ENCODE results near the gene SEC14L6. TPM values are rescaled to one million over a fixed set of nuclear protein-coding genes. Genes with fewer than 3 reads are reported as not detected.

The SEC14L6 gene
- total and polyA plus RNA-seq, 4 experiments from 2014 or later: not detected

DNA sequence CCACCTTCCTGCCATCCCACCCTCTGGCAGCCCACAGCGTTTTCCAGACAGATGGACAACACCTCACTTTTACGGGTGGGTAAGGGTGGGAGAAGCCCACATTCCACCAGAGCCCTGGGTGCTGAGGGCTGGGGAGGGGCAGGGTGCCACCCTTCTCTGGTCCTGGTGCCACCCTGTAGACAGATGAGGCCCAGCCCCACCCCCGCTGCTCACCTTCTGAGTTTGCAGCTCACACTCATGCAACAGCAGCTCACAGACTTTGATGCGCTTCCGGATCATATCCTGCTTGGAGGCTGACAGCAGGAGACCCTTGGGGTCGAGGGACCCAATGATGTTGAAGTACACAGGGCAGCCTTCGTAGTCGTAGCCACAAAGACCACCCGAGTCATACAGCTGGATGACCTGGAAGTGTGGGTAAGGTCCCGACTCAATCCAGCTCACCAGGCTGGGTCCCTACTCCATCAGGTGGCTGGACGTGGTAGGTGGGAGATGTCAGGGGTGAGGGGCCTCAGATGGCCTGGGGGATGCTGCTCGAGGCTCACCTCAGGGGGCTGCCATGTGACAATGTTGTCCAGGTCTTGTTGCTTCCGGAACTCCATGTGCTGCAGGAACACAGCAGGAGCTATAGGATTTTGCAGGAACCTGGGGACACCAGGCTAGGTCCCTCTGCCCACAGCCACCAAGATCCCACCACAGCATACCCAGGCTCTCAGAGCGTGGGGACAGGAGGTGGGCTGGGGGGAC, 51.3 kb downstream of the SEC14L6 start:
- Mint-ChIP-seq H3K4me3 (no peak overlapping the region), H3K27ac (no peak overlapping the region), H3K27me3 (peaks cover 2 to 9% of the 10 kb centered on the region in 2 donors), H3K36me3 (no peaks in the 10 kb centered on the region), H3K9me3 (no peaks in the 10 kb centered on the region), H3K4me1 (no peaks in the 10 kb centered on the region)
- Histone ChIP-seq H3K27me3 (ENCODE audit: insufficient read depth, low read length) (no peaks in the 10 kb centered on the region), H3K27ac (ENCODE audit: low read depth, low read length) (no peak overlapping the region), H3K4me3 (ENCODE audit: low read length in 2 of 2) (no peak overlapping the region), H3K36me3 (ENCODE audit: insufficient read depth, low read length) (no peaks in the 10 kb centered on the region), H3K4me1 (ENCODE audit: insufficient read depth, low read length) (no peaks in the 10 kb centered on the region), H3K9me3 (ENCODE audit: control insufficient read depth in 1 of 2, low read length in 2 of 2) (no peaks in the 10 kb centered on the region)
- intact Hi-C loops (cut with micrococcal nuclease): no loop called here
- POLR2A ChIA-PET (ENCODE audit: partially characterized antibody): no interaction called here
- CTCF ChIA-PET (ENCODE audit: partially characterized antibody): no interaction called here
- no peak for DNase-seq

GRCh38 chr22:30492144-30492543, 54.4 kb downstream of the SEC14L6 start:
- no peak overlapping the region for H3K4me3 ChIP-seq (ENCODE audit: low read length in 2 of 2)
- POLR2A ChIA-PET (ENCODE audit: partially characterized antibody): no interaction called here

DNA sequence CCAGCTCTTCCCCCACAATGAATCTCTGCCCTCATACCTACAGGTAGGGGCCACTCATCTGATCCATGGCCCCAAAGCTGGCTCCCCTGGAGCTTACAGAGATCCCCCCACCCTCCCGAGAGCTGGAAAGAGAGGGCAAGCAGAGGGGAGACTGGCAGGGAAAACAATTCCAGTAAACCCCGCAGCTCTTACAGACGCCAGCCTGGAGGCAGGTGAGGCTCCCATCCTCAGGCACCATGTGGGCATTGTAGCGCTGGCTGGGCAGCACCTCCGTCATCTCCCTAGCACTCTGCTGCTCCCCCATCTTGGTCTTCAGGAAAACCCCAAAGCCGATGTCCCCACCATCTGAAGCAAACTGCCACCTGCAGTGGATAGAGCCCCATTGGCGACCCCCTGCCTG, 55.2 kb downstream of the SEC14L6 start:
- H3K27ac Mint-ChIP-seq: no peak overlapping the region
- Histone ChIP-seq H3K27ac (ENCODE audit: low read depth, low read length) (no peak overlapping the region), H3K4me1 (ENCODE audit: insufficient read depth, low read length) (no peaks in the 10 kb centered on the region), H3K36me3 (ENCODE audit: insufficient read depth, low read length) (no peaks in the 10 kb centered on the region), H3K9me3 (ENCODE audit: control insufficient read depth in 1 of 2, low read length in 2 of 2) (no peaks in the 10 kb centered on the region), H3K27me3 (ENCODE audit: insufficient read depth, low read length) (no peaks in the 10 kb centered on the region), H3K4me3 (ENCODE audit: low read length in 2 of 2) (no peak overlapping the region)
- no peaks in the 10 kb centered on the region for H3K4me1 Mint-ChIP-seq
- intact Hi-C loops (cut with micrococcal nuclease): no loop called here
- no peak for DNase-seq
- POLR2A ChIA-PET (ENCODE audit: partially characterized antibody): no interaction called here
- no peaks in the 10 kb centered on the region for H3K36me3 Mint-ChIP-seq
- no peaks in the 10 kb centered on the region for H3K9me3 Mint-ChIP-seq
- H3K27me3 Mint-ChIP-seq: peaks cover 2 to 6% of the 10 kb centered on the region in 2 donors
- no peak overlapping the region for H3K4me3 Mint-ChIP-seq
- CTCF ChIA-PET (ENCODE audit: partially characterized antibody): interaction anchor here (1.4 kb wide), 1 partner anchor 11 kb away, joined by 6 read pairs; no protein-coding TSS in a partner anchor

More at GRCh38 chr22:30492144-30492543, 54.4 kb downstream of the SEC14L6 start:
- Histone ChIP-seq H3K9me3 (ENCODE audit: control insufficient read depth in 1 of 2, low read length in 2 of 2) (no peaks in the 10 kb centered on the region), H3K27me3 (ENCODE audit: insufficient read depth, low read length) (no peaks in the 10 kb centered on the region), H3K36me3 (ENCODE audit: insufficient read depth, low read length) (no peaks in the 10 kb centered on the region), H3K4me1 (ENCODE audit: insufficient read depth, low read length) (no peaks in the 10 kb centered on the region), H3K27ac (ENCODE audit: low read depth, low read length) (no peak overlapping the region)
- no peak overlapping the region for H3K27ac Mint-ChIP-seq
- H3K4me3 Mint-ChIP-seq: no peak overlapping the region
- no peaks in the 10 kb centered on the region for H3K36me3 Mint-ChIP-seq
- H3K27me3 Mint-ChIP-seq: peaks cover 2 to 6% of the 10 kb centered on the region in 2 donors
- H3K4me1 Mint-ChIP-seq: no peaks in the 10 kb centered on the region
- no peaks in the 10 kb centered on the region for H3K9me3 Mint-ChIP-seq
- CTCF ChIA-PET (ENCODE audit: partially characterized antibody): no interaction called here
- DNase-seq: no peak
- intact Hi-C loops (cut with micrococcal nuclease): no loop called here

GRCh38 chr22:30490399-30490798, 56.1 kb downstream of the SEC14L6 start:
- peaks cover 2 to 5% of the 10 kb centered on the region in 2 donors for H3K27me3 Mint-ChIP-seq
- no peak overlapping the region for H3K27ac Mint-ChIP-seq
- peaks cover 0 to 3% (median 0%) of the 10 kb centered on the region in 4 donors for H3K4me1 Mint-ChIP-seq
- H3K27ac ChIP-seq (ENCODE audit: low read depth, low read length): no peak overlapping the region
- no peak for DNase-seq
- ChIA-PET CTCF (ENCODE audit: partially characterized antibody) (interaction anchor here (1.2 to 1.4 kb wide), 2 partner anchors 10 to 45 kb away, joined by 3 to 6 read pairs; no protein-coding TSS in a partner anchor), POLR2A (ENCODE audit: partially characterized antibody) (no interaction called here)
- H3K36me3 ChIP-seq (ENCODE audit: insufficient read depth, low read length): no peaks in the 10 kb centered on the region
- no peak overlapping the region for H3K4me3 Mint-ChIP-seq
- intact Hi-C loops (cut with micrococcal nuclease): no loop called here
- no peaks in the 10 kb centered on the region for H3K9me3 Mint-ChIP-seq
- H3K36me3 Mint-ChIP-seq: no peaks in the 10 kb centered on the region
- H3K4me3 ChIP-seq (ENCODE audit: low read length in 2 of 2): no peak overlapping the region
- H3K4me1 ChIP-seq (ENCODE audit: insufficient read depth, low read length): no peaks in the 10 kb centered on the region
- H3K9me3 ChIP-seq (ENCODE audit: control insufficient read depth in 1 of 2, low read length in 2 of 2): no peaks in the 10 kb centered on the region
- no peaks in the 10 kb centered on the region for H3K27me3 ChIP-seq (ENCODE audit: insufficient read depth, low read length)

DNA sequence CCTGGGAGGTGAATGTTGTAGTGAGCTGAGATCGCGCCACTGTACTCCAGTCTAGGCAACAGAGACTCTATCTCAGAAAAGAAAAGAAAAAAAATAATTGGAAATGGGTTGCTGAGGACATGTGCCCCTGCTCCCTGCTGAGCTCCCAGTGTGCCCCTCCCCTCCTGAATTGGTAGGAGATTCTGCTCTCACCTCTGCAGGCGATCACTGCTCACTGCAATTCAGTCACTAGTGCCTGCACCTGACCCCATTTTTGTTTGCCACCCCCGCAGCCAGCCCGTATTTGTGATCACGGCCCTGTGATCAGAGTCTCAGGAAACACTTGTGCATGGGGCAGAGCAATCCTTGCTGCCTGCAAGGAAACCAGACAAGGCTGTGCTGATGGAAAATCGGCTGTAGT, 58.4 kb downstream of the SEC14L6 start:
- intact Hi-C loops (cut with micrococcal nuclease): no loop called here
- CTCF ChIA-PET (ENCODE audit: partially characterized antibody): interaction anchor here (1.3 to 4.9 kb wide), 5 partner anchors 10 to 201 kb away, joined by 3 to 24 read pairs (median 4); no protein-coding TSS in a partner anchor

GRCh38 chr22:30486661-30487115, 59.9 kb downstream of the SEC14L6 start:
- Histone ChIP-seq H3K36me3 (ENCODE audit: insufficient read depth, low read length) (no peaks in the 10 kb centered on the region), H3K9me3 (ENCODE audit: control insufficient read depth in 1 of 2, low read length in 2 of 2) (no peaks in the 10 kb centered on the region), H3K27me3 (ENCODE audit: insufficient read depth, low read length) (no peaks in the 10 kb centered on the region), H3K4me3 (ENCODE audit: low read length in 2 of 2) (no peak overlapping the region), H3K4me1 (ENCODE audit: insufficient read depth, low read length) (no peaks in the 10 kb centered on the region), H3K27ac (ENCODE audit: low read depth, low read length) (no peak overlapping the region)
- Mint-ChIP-seq H3K9me3 (no peaks in the 10 kb centered on the region), H3K36me3 (no peaks in the 10 kb centered on the region), H3K27ac (peak overlapping the region in 1 of 7 donors; percentile 59), H3K4me3 (no peak overlapping the region), H3K27me3 (peaks cover 0 to 1% of the 10 kb centered on the region in 2 donors), H3K4me1 (peaks cover 0 to 3% (median 0%) of the 10 kb centered on the region in 4 donors)
- no peak for DNase-seq
- intact Hi-C loops (cut with micrococcal nuclease): no loop called here
- CTCF ChIA-PET (ENCODE audit: partially characterized antibody): interaction anchor here (1.1 to 5.5 kb wide), 10 partner anchors 9 to 649 kb away, joined by 3 to 86 read pairs (median 5); partner anchors contain the start of genes ASCC2, RNF215 and SEC14L2
- POLR2A ChIA-PET (ENCODE audit: partially characterized antibody): interaction anchor here (0.8 to 1.0 kb wide), 2 partner anchors 95 to 198 kb away, joined by 3 to 4 read pairs; no protein-coding TSS in a partner anchor

More for the DNA sequence above, 58.4 kb downstream of the SEC14L6 start:
- Mint-ChIP-seq H3K27ac (peak overlapping the region in 2 of 7 donors; percentile 18 to 24), H3K4me3 (no peak overlapping the region), H3K36me3 (no peaks in the 10 kb centered on the region), H3K9me3 (no peaks in the 10 kb centered on the region), H3K4me1 (peaks cover 0 to 3% (median 0%) of the 10 kb centered on the region in 4 donors), H3K27me3 (peaks cover under 1% of the 10 kb centered on the region in 2 donors)
- Histone ChIP-seq H3K4me3 (ENCODE audit: low read length in 2 of 2) (no peak overlapping the region), H3K36me3 (ENCODE audit: insufficient read depth, low read length) (no peaks in the 10 kb centered on the region), H3K27ac (ENCODE audit: low read depth, low read length) (no peak overlapping the region), H3K9me3 (ENCODE audit: control insufficient read depth in 1 of 2, low read length in 2 of 2) (no peaks in the 10 kb centered on the region), H3K4me1 (ENCODE audit: insufficient read depth, low read length) (no peaks in the 10 kb centered on the region), H3K27me3 (ENCODE audit: insufficient read depth, low read length) (no peaks in the 10 kb centered on the region)
- DNase-seq: no peak
- POLR2A ChIA-PET (ENCODE audit: partially characterized antibody): no interaction called here

DNA sequence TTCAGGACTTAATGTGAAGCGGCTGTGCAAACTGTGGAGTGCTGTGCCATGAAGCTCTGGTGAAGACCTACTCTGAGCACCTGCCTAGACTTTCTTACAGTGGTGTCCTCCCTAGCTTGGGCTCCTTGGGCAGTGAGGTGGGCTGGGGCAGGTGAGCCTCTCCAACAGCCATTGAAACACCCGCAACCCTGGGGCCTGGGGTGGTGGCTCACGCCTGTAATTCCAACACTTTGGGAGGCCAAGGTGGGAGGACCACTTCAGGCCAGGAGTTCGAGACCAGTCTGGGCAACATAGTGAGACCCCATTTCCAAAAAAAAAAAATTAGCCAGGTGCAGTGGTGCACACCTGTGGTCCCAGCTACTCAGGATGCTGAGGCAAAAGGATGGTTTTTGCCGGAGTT, 60.4 kb downstream of the SEC14L6 start:
- ChIA-PET POLR2A (ENCODE audit: partially characterized antibody) (interaction anchor here (0.8 to 1.0 kb wide), 3 partner anchors 62 to 198 kb away, joined by 3 to 4 read pairs (median 3); no protein-coding TSS in a partner anchor), CTCF (ENCODE audit: partially characterized antibody) (interaction anchor here (0.7 to 5.5 kb wide), 16 partner anchors 11 to 649 kb away, joined by 3 to 86 read pairs (median 4); partner anchors contain the start of genes ASCC2, PES1, RNF215 and SEC14L2)
- Histone ChIP-seq H3K4me3 (ENCODE audit: low read length in 2 of 2) (no peak overlapping the region), H3K27ac (ENCODE audit: low read depth, low read length) (no peak overlapping the region), H3K4me1 (ENCODE audit: insufficient read depth, low read length) (no peaks in the 10 kb centered on the region), H3K36me3 (ENCODE audit: insufficient read depth, low read length) (no peaks in the 10 kb centered on the region), H3K9me3 (ENCODE audit: control insufficient read depth in 1 of 2, low read length in 2 of 2) (no peaks in the 10 kb centered on the region), H3K27me3 (ENCODE audit: insufficient read depth, low read length) (no peaks in the 10 kb centered on the region)
- DNase-seq: no peak
- H3K27ac Mint-ChIP-seq: no peak overlapping the region
- H3K36me3 Mint-ChIP-seq: no peaks in the 10 kb centered on the region
- H3K4me3 Mint-ChIP-seq: no peak overlapping the region
- H3K4me1 Mint-ChIP-seq: peaks cover 0 to 3% (median 0%) of the 10 kb centered on the region in 4 donors
- intact Hi-C loops (cut with micrococcal nuclease): no loop called here
- no peaks in the 10 kb centered on the region for H3K9me3 Mint-ChIP-seq
- H3K27me3 Mint-ChIP-seq: peaks cover 1 to 4% of the 10 kb centered on the region in 2 donors
